ENCODE measurements around the gene CBX4.
A peak's percentile ranks its signal among the peaks of the same experiment; 100 is the strongest.

The CBX4 gene

GRCh38 chr17:79792984-79793923 lies 46.0 kb downstream of the CBX4 start:
- H3K27ac ChIP-seq (ENCODE audit: extremely low read depth, low read depth, low read length): 0 out of 2 replicates have a peak overlapping the region, but pooled peaks have one; percentile 49
- H3K4me1 ChIP-seq (ENCODE audit: control insufficient read depth, insufficient read depth, low read length): peaks cover 16% of the 10 kb centered on the region
- POLR2A ChIA-PET: interaction anchor here (0.9 to 2.1 kb wide), 6 partner anchors 12 to 52 kb away, joined by 3 to 8 read pairs (median 4); partner anchors contain the start of genes CBX2 and CBX4
- TF ChIP-seq IKZF3 (tag by site-specific recombination; IDR thresholded peaks at IDR 0.05) (peak; percentile 77), ZFP69B (tag by site-specific recombination; IDR thresholded peaks at IDR 0.05) (peak; percentile 57; the same call in 1 of the 2 replicates), ZNF121 (tag by site-specific recombination; IDR thresholded peaks at IDR 0.05) (peak; percentile 74; the same call in 1 of the 2 replicates), ZNF341 (tag by site-specific recombination; IDR thresholded peaks at IDR 0.05; ENCODE audit: low read depth) (peak; percentile 62), ZNF658 (tag by site-specific recombination; IDR thresholded peaks at IDR 0.05) (no peak), ZNF792 (tag by site-specific recombination; IDR thresholded peaks at IDR 0.05) (no peak), SP2 (tag by site-specific recombination; IDR thresholded peaks at IDR 0.05) (peak; percentile 77), PRDM10 (tag by site-specific recombination; IDR thresholded peaks at IDR 0.05) (peak; percentile 84), KLF17 (tag by site-specific recombination; IDR thresholded peaks at IDR 0.05) (peak; percentile 27; the same call in 1 of the 2 replicates), ZNF600 (tag by site-specific recombination; IDR thresholded peaks at IDR 0.05) (peak; percentile 89), ZBTB17 (tag by site-specific recombination; IDR thresholded peaks at IDR 0.05) (peak; percentile 23; the same call in 1 of the 2 replicates), ZIC2 (tag by site-specific recombination; IDR thresholded peaks at IDR 0.05) (0 out of 2 replicates have a peak, but pooled peaks have one; percentile 27), ATF2 (tag by site-specific recombination; IDR thresholded peaks at IDR 0.05; ENCODE audit: low read depth) (no peak), ZSCAN16 (tag by site-specific recombination; IDR thresholded peaks at IDR 0.05) (peak; percentile 80), ZBTB48 (tag by site-specific recombination; IDR thresholded peaks at IDR 0.05) (peak; percentile 85), GLIS2 (tag by site-specific recombination; IDR thresholded peaks at IDR 0.05) (0 out of 2 replicates have a peak, but pooled peaks have one; percentile 12), ZNF701 (tag by site-specific recombination; IDR thresholded peaks at IDR 0.05) (no peak), ZNF26 (tag by site-specific recombination; IDR thresholded peaks at IDR 0.05) (no peak), PATZ1 (tag by site-specific recombination; IDR thresholded peaks at IDR 0.05) (peak; percentile 60), PRDM1 (tag by site-specific recombination; IDR thresholded peaks at IDR 0.05) (peak; percentile 62; the same call in 1 of the 2 replicates), ZBTB26 (tag by site-specific recombination; optimal IDR thresholded peaks at IDR 0.05) (peak; percentile 42), ZBTB8A (tag by site-specific recombination; IDR thresholded peaks at IDR 0.05) (0 out of 2 replicates have a peak, but pooled peaks have one; percentile 23), ZNF366 (tag by site-specific recombination; conservative IDR thresholded peaks at IDR 0.05) (peak; percentile 63)
- CTCF ChIA-PET: interaction anchor here (0.5 to 2.0 kb wide), 13 partner anchors 15 to 1084 kb away, joined by 3 to 7 read pairs (median 4); no protein-coding TSS in a partner anchor
- H3K4me3 ChIP-seq (ENCODE audit: low read depth, low read length): no peak overlapping the region
- H3K9me3 ChIP-seq (ENCODE audit: control insufficient read depth, insufficient read depth, low read depth, low read length): no peaks in the 10 kb centered on the region
- peaks cover 0 to 15% of the 10 kb centered on the region in 2 experiments; a peak in 1 of 3 replicates for H3K36me3 ChIP-seq (ENCODE audit: control insufficient read depth in 2 of 2, insufficient read depth in 1 of 2, low read length in 2 of 2)
